ENCODE data around the gene CDH22.

The CDH22 gene, protein sequence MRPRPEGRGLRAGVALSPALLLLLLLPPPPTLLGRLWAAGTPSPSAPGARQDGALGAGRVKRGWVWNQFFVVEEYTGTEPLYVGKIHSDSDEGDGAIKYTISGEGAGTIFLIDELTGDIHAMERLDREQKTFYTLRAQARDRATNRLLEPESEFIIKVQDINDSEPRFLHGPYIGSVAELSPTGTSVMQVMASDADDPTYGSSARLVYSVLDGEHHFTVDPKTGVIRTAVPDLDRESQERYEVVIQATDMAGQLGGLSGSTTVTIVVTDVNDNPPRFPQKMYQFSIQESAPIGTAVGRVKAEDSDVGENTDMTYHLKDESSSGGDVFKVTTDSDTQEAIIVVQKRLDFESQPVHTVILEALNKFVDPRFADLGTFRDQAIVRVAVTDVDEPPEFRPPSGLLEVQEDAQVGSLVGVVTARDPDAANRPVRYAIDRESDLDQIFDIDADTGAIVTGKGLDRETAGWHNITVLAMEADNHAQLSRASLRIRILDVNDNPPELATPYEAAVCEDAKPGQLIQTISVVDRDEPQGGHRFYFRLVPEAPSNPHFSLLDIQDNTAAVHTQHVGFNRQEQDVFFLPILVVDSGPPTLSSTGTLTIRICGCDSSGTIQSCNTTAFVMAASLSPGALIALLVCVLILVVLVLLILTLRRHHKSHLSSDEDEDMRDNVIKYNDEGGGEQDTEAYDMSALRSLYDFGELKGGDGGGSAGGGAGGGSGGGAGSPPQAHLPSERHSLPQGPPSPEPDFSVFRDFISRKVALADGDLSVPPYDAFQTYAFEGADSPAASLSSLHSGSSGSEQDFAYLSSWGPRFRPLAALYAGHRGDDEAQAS

DNA sequence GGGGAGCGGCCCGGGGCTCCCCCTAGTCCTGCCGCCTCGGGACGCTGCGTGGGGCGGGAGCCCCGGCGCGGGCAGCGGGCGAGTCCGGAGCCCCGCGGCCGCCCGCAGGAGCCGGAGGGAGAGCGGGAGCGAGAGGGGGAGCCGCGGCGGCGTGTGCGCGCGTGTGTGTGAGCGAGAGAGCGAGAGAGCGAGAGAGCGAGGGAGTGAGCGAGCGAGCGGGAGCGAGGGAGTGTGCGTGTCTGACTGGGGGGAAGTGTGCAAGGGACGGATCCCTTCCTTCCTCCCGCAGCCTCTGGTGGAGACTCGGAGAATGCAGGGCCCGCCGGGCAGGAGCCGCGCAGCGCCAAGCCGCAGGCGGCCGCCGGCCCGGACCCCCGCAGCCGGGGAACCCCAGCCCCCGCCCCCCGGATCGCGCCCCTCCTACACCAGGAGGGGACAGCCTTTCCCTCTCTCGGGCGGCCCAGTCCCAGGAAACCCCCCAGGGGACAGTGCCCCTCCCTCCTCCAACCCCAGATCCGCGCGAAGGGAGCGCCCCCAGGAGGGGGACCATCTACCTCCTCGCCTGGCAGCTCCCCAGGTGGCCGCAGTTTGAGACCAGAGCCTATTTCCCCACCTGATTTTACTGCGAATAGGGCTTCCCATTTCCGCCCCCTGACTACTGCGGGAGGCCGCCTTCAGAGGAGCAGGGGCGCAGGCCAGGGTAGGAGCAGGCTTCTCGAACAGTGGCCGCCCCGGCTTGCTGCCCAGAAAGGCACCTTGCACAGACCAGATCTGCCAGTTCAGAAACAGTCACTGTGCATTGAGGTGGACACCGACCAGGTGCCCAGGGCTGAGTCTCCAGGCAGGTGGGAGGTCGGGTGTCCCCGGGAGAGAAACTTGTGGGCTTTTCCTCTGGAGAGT, at the start of gene CDH22:
Gene CDH22 (minus strand): TSS at position 241 of the 900 bp plus-strand sequence. CDS start 57,204 bp downstream, outside the sequence.
- peak in 47 of 56 donors; percentile 15 to 78 (median 55) for DNase-seq

DNA sequence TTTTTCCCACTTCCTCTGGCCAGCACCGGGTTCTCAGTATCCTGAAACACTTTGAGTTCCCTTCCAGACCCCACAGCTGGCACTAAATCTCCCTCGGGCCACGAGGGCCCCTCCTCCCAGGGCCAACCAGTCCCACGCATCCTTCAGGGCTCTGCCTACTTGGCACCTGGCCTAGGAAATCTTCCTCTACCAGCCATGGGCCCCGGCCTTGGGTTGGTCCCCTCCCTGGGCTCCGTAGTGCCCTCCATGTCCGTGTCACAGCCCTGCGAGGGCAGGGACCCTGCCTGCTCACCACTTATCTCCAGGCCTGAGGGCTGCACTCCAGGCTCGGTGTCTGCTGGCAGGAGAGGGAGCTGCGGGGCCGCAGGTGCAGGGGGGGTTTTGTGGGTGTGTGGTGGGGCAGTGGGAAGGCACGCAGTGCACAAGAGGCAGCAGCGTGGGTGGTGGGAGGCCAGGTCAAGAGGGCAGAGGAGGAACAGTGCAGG, 48.8 kb upstream of the CDH22 start:
- peak in 22 of 56 donors; percentile 9 to 58 (median 24) for DNase-seq

DNA sequence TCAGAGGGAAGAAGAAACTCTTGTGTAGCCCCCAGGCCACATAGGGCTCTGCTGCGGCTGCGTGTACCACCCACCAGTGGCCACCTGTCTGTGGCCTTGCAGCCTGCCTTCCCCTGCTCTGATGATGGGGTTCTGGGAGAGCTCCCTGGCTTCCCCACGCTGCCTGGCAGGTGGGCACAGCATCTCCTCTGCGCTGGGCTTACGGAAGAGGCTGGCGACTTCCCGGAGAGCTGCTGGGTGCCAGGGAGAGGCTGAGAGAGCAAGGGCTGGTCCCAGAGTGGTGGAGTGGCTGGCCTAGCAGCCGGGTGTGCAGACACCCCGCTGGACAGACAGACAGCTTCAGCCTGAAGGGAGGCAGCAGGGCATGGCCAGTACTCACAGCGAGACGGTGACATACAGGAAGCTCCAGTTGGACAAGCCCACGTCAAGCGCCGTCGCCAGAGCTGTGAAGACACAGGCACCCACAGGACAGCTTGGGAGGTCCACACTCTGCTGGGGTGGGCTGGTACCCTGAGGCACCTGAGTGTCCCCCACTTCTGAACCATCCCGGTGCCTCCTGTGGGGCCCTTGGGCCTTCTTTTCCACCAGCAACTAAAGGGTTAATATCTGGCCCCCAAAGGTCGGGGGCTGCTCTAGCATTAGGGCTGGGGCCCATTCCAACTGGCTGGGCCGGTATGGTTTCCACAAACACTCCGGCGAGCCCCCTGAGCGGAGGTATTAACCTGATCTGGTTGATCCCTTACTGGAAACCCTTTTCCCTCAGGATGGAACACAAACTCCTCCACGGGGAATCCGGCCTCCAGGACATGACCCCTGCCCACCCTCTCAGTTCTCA, 48.1 kb upstream of the CDH22 start:
- DNase-seq, result no peak

DNA sequence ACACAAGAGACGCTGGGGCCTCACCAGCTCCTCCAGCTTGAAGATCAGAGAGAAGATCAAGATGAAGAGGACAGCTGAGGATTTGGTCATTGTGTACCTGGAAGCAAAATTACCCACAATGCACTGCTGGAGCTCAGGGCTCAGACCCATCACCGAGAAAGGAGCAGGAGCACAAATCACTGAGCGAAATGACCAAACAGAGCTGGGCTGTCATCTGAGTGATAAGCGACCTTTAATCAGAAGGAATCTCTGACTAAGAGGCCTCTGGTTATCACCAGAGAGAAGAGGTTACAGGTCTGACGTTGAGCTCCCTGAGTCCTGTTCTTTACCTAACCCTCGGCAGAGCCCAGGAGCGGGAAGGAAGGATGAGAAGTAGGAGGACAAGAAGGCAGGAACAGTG, 47.5 kb upstream of the CDH22 start:
- DNase-seq, result no peak

DNA sequence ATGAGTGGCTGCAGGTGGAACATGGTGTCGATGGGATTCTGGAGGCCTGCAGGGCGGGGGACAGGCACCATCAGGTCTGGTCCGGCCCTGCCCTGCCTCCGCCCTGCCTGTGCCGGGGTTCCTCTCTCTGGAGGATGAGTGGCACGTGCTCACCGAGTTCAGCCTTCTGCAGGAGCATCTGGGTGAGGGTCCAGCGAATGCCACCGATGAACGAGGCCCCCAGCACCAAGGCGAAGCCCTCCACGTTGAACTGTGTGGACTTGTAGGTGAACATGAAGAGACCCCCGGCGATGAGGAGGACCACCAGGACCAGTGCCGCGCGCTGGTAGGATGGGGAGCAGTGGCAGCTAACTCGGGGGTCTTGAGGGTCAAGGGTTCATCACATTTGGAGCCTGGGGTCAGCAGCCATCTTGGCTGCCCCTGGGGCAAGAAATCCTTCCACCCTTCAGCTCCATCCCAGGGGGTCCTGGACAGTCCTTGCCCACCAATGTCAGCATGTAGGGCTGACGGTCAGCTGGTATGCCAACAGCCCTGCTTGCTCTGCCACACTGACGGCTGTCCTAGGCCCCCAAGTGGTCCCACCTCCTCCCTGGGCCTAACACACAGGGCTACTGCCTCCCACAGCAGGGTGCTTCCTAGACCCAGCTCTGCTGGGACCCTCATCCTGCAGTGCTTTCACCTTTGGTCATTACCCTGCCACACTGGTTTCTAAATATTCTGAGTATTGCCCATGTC, 46.8 kb upstream of the CDH22 start:
- no peak for DNase-seq

DNA sequence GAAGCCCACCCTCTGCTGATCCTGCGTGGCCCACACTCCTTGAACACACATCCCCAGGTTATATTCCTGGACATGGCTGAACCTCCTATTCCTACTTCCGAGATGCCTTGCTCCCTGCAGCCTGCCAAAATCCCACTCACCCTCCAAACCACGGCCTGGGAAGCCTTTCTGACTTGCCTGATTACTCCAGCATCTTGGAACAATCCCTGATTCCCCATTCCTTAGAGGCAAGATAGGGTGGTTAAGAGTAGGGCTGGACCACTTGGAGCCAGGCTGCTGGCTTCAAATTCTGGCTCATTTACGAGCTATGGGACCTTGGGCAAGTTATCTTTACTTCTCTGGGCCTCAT, 45.9 kb upstream of the CDH22 start:
- DNase-seq, result no peak

DNA sequence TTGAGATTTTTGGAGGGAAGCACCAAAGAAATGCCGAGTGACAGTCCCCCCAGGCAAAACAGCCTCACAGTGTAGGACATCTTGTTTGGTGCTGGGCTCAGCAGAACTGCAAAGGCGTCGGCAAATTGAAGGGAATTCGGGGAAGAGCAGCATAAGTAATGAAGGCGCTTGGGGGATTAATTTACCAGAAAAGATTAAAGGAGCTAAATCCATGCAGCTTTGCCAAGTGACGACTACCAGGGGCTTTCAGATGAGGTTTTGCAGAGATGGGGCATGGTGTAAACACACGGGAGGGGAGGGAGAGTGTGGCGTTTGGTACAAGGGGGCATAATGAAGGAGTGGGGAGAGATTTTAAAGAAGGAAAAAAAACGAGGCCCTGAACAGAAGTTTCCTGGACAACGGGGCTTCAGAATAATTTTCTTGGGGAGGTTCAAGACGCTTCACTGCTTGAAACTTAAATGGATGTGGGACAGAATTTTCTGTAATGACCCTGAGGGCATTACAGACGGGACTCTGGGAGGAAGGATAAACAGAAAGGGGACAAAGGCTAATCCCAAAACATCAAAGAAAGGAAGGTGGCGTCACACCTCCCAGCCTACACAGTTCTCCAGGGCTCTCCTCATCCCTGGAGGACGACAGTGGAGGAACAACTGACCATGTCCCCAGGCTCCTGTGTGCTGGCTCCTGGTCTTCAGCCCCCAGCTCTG, 45.4 kb upstream of the CDH22 start:
- no peak for DNase-seq

DNA sequence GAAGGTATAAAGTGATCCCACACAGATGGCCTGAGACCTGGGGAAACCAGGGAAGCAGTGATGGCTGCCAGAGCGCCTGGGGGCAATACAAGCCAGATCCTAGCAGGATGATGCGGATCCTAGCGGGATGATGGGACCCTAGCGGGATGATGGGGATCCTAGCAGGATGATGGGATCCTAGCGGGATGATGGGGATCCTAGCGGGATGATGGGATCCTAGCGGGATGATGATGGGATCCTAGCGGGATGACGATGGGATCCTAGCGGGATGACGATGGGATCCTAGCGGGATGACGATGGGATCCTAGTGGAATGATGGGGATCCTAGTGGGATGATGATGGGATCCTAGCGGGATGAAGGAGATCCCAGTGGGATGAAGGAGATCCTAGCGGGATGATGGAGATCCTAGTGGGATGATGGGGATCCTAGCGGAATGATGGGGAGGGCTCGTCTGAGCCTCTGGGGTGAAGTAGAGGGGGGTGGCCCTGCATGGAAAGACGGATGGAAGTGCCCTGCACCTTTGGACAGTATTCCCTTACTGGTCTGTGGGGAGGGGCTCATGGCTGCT, 44.2 kb upstream of the CDH22 start:
- no peak for DNase-seq

DNA sequence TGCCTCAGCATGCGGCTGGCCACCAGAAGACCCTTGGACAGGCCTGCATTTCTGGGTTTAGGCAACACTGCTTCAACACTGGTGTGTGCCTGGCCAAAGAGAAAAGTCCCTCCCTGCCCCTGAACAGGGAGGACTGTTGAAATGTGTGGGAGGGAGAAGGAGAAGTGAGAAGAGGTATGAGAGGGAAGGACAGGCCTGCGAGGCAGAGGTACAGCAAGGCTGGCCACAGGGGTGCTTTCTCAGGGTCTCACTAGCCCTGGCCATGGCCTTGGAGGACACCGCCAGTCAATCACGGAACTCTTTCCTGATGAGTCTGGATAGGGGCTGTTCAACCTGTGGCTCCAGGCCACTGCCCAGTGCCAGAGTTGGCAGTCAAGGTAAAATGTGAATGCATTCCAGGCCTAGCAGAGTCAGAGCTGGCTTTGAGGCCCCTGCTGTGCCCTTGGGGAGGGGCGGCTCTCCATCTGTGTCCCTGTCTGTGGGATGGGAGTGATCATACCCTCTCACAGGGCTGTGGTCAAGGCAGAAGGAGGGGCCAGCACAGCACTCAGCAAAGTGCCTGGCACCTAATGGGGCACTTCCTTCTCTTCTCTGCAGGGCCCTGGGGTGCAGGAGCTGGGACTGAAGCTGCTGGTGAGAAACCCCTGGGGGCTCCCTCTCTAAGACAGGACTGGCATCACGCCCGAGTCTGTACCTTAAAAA, 43.2 kb upstream of the CDH22 start:
- no peak for DNase-seq

DNA sequence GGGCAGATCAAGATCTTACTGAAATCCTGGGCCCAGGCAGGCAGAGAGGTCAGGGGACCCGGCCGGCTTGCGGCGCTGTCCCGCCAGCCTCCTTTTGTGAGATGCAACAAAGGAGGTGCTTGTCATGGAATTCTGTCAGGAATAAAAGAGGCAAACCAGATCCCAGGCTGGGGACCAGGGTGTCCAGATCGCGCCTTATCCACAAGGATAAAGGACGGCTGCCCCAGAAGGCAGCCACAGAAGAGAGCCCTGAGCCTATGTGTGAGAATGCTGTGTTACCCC, 42.6 kb upstream of the CDH22 start:
- DNase-seq, result peak in 1 of 56 donors; percentile 27

DNA sequence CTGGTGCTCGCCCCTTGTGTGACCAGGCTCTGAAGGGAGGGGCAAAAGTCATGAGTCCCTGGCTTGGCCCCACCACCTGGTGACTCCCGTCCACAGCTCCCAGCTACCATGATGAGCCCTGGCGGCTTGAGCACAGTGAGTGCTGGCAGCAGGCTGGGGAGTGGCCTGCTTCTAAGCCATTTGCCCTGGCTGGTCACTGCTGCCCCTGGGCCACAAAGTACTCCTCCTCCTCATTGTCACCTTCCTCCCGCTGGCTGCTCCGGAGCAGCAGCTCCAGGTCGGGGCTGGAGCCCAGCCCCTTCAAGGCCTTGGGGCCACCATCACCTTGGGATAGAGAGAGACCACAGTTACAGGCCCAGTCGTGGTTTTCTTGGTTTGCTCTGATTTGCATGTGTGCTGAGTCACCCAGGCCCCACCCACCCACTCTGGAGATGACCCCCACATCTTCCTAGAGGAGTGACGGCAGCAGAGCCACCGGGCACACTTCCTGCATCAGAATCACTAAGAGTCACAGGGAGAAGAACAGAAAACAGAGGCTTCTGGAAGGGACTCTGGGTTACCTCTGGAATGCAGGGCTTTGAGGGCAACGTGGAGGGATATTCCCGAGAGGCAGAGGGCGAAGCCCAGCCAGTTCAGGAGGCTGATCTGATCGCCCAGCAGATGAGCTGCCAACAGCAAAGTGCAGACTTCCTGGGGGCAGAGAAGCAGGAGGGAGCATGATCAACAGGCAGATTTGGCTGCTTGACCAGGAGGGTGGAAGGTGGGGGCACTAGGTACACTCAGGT, 42.1 kb upstream of the CDH22 start:
- DNase-seq, result peak in 5 of 56 donors; percentile 4 to 43 (median 22)

DNA sequence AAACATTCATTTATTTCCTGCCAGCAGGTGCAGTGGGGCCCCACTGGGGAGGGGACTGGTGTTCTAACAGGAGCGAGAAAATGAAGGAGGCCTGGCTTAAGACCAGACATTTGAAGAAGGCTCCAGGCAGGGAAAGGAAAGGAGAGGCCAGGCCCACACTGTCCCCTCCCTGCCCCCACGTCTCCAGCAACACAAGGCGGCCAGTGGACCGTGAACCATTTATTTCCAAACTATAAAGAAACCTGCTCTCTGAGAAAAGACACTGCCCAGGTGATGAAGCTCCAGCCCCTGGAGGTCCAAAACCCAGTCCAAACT, 41.4 kb upstream of the CDH22 start:
- DNase-seq, result no peak

DNA sequence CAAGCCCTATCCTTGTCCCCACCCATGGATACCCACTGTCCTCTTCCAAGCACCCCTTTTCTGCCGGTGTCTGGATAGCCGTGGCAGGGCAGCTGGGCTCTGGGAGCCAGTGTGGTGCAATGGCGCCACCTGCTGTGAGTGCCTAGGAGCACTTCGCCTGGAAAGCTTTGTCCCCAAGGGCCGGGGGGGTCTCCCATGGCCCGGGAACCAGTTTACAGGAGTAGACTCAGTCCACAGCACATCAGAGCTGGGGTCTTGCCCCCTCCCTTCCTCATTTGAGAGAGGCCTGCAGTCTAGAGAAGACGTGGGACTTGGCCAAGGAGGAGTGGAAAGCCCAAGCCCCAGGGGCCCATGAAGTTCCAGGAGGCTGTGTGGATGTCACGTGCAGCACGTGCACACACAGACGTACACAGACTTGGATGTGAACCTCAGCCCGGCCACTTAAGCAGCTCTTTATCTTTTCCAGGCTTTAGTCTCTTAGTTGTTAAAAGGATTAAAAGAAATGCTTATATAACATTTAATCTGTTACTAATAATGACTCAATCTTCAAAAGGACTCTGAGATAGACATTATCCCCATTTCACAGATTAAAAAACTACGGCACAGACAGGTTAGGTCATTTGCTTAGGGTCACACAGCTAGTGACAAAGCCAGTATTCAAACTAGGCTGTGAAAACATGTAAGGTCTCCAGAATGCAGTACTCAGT, 40.9 kb upstream of the CDH22 start:
- peak in 49 of 56 donors; percentile 7 to 80 (median 48) for DNase-seq

DNA sequence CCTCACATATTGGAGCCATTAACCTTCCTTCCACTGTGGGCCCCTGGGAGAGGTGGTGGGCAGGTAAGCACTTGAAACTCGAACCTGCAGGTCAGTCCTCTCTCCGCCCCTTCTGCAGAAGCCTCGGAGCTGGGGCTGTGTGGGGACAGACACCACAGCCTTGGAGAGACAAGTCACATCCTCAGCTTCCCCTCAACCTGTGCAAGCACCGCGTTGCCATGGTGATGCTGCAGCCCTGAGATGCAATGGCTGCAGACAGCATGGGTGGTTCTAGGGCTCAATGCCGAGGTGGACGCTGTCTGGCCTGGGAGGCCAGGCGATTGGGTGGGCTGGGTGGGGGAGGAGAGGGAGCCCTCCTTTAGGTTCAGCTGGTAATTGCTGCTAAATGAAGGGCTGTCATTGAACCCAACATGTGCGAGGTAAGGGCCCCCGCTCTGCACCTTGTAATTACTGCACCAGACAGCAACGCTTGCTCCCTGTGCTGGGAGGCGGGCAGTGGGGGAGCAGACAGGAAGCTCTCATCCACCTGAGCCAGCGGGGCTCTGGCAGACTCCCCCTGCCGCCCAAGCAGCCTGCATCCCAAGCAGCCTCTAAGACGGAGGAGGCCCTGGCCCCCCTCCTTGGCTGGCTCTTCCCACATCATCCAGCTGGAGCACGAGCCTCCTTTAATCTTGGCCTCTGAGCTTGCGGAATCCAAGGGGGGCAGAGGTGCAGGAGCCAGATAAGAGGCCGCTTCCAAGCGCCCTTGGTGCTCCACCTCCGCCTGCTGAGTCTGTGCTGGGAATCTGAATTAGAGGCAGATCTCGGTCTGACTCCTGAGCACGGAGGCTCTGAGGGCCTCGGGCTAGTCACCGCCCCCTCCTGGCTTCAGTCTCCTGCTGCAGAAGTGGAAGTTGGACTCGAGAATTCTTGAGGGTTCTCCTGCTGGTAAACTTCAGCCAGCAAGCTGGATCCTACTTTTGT, 39.8 kb upstream of the CDH22 start:
- peak in 36 of 56 donors; percentile 9 to 77 (median 53) for DNase-seq

DNA sequence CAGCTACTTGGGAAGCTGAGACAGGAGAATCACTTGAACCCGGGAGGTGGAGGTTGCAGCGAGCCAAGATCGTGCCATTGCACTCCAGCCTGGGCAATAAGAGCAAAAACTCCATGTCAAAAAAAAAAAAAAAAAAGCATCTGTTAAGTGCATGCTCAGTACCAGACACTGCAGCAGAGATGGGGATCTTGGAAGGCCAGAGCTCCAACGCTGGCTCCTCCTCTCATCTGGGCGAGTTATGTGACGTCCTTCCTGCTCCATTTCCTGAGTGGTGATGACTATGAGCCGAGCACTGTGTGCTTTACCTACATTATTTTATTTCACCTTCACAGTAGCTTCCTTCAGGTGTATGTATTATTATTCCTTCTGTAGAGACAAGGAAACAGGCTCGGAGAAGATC, 38.5 kb upstream of the CDH22 start:
- DNase-seq, result no peak
